Tibial nerve (tissue), 4 donors: Measurements from ENCODE around the gene PLXDC2.

Source experiments
- CTCF ChIP-seq, 5 experiments: fragments of 200-600 bp in 3 of 5; fragments of 450-650 bp in 2 of 5; sonication (generic) in 3 of 5; IDR thresholded peaks; one replicate each; pipeline ENCODE4 v1.5.1; 2016 to 2019; ENCODE audit warnings: antibody characterized with exemption in 5 of 5, mild to moderate bottlenecking in 3 of 5, moderate library complexity in 2 of 5
- EP300 ChIP-seq, 2 donors: sonication (generic); formaldehyde crosslinking; IDR thresholded peaks; one replicate each; pipeline ENCODE4 v1.6.1; 2017; ENCODE audit warnings: antibody characterized with exemption in 2 of 2, mild to moderate bottlenecking in 1 of 2

GRCh38 chr10:19809481-19809880 is 6.8 kb upstream of the PLXDC2 start:
- no peak for TF ChIP-seq CTCF (IDR thresholded peaks at IDR 0.05)
- TF ChIP-seq EP300 (IDR thresholded peaks at IDR 0.05) = no peak
